CD14-positive monocyte (primary cell): ENCODE measurements around the gene WTAP. TPM values are rescaled to one million over a fixed set of nuclear protein-coding genes. Genes with fewer than 3 reads are reported as not detected.

Experiments
- DNase-seq, 3 donors: peaks; one replicate each; pipeline ENCODE4 v3.0.0-alpha.2; 2011 to 2022
- H2AFZ ChIP-seq: 2 replicates; pipeline ENCODE4 v1.6.0; 2012; ENCODE audit warnings: mild to moderate bottlenecking, low read depth, low read length, inconsistent platforms; ENCODE audit not compliant: insufficient read depth, poor library complexity, severe bottlenecking
- H3K27ac ChIP-seq, 2 donors: 1 replicate in 1 of 2; 2 replicates in 1 of 2; pipeline ENCODE4 v1.5.1; 2012 to 2013; ENCODE audit warnings: low read length in 2 of 2, control low read depth in 1 of 2, inconsistent platforms in 1 of 2, low read depth in 1 of 2, mild to moderate bottlenecking in 1 of 2
- H3K27me3 ChIP-seq, 2 donors: one replicate each; pipeline versions ENCODE4 v1.6.0 to v1.6.1; 2011 to 2013; ENCODE audit warnings: low read length in 2 of 2; ENCODE audit not compliant: control insufficient read depth in 2 of 2, insufficient read depth in 2 of 2
- H3K36me3 ChIP-seq, 2 donors: replicated peaks in 1 of 2; 1 replicate in 1 of 2; 2 replicates in 1 of 2; pipeline versions ENCODE4 v1.5.1 to v1.6.1; 2012 to 2013; ENCODE audit warnings: low read length in 2 of 2, control low read depth in 1 of 2, inconsistent platforms in 1 of 2, mild to moderate bottlenecking in 1 of 2; ENCODE audit not compliant: insufficient read depth in 2 of 2, control insufficient read depth in 1 of 2
- H3K4me1 ChIP-seq, 2 donors: 1 replicate in 1 of 2; 2 replicates in 1 of 2; pipeline versions ENCODE4 v1.5.1 to v1.6.1; 2012 to 2013; ENCODE audit warnings: low read length in 2 of 2, control low read depth in 1 of 2, inconsistent platforms in 1 of 2, mild to moderate bottlenecking in 1 of 2, moderate library complexity in 1 of 2; ENCODE audit not compliant: insufficient read depth in 2 of 2, control insufficient read depth in 1 of 2
- H3K4me2 ChIP-seq: replicated peaks from 2 replicates; pipeline ENCODE3; 2012; ENCODE audit warnings: low read length, moderate library complexity, mild to moderate bottlenecking; ENCODE audit not compliant: poor library complexity, severe bottlenecking; ENCODE audit errors: extremely low read depth
- H3K4me3 ChIP-seq, 3 experiments: fragments of 200-600 bp in 1 of 3; sonication (generic) in 1 of 3; replicated peaks in 1 of 3; 1 replicate in 2 of 3; 2 replicates in 1 of 3; pipeline ENCODE4 v1.5.1; 2011 to 2013; ENCODE audit warnings: low read length in 3 of 3, mild to moderate bottlenecking in 3 of 3, control low read depth in 2 of 3, low read depth in 2 of 3, inconsistent platforms in 1 of 3, moderate library complexity in 1 of 3
- H3K79me2 ChIP-seq: 2 replicates; pipeline ENCODE4 v1.6.0; 2012; ENCODE audit warnings: mild to moderate bottlenecking, control low read depth, inconsistent platforms, low read length, moderate library complexity; ENCODE audit not compliant: insufficient read depth
- H3K9ac ChIP-seq: 2 replicates; pipeline ENCODE4 v1.6.0; 2017; ENCODE audit warnings: low read length, mild to moderate bottlenecking; ENCODE audit not compliant: insufficient read depth, poor library complexity, severe bottlenecking
- H3K9me3 ChIP-seq, 2 donors: replicated peaks in 1 of 2; 1 replicate in 1 of 2; 2 replicates in 1 of 2; pipeline versions ENCODE4 v1.5.1 to v1.6.1; 2012 to 2013; ENCODE audit warnings: low read length in 2 of 2, control low read depth in 1 of 2; ENCODE audit not compliant: control insufficient read depth in 1 of 2, insufficient read depth in 1 of 2
- H4K20me1 ChIP-seq: 2 replicates; pipeline ENCODE4 v1.6.0; 2012; ENCODE audit warnings: mild to moderate bottlenecking, low read length, control low read depth, moderate library complexity; ENCODE audit not compliant: insufficient read depth
- H3K27ac Mint-ChIP-seq, 7 donors: one replicate each; pipeline ENCODE4 v1.8.0; 2020; ENCODE audit warnings: mild to moderate bottlenecking in 7 of 7, mixed read lengths in 7 of 7, moderate library complexity in 6 of 7, inconsistent platforms in 2 of 7
- H3K27me3 Mint-ChIP-seq, 3 donors: one replicate each; pipeline ENCODE4 v1.8.0; 2021 to 2022; ENCODE audit warnings: low read depth in 3 of 3, mild to moderate bottlenecking in 3 of 3, mixed read lengths in 3 of 3, moderate library complexity in 3 of 3, inconsistent platforms in 1 of 3
- H3K36me3 Mint-ChIP-seq, 2 donors: one replicate each; pipeline ENCODE4 v1.8.0; 2020; ENCODE audit warnings: mixed read lengths in 2 of 2, inconsistent platforms in 1 of 2, mild to moderate bottlenecking in 1 of 2
- H3K4me1 Mint-ChIP-seq: one replicate; pipeline ENCODE4 v1.8.0; 2020; ENCODE audit warnings: mild to moderate bottlenecking, mixed read lengths
- H3K4me3 Mint-ChIP-seq, 2 donors: one replicate each; pipeline ENCODE4 v1.8.0; 2020; ENCODE audit warnings: mild to moderate bottlenecking in 2 of 2, mixed read lengths in 2 of 2, moderate library complexity in 1 of 2
- H3K9me3 Mint-ChIP-seq, 7 donors: one replicate each; pipeline ENCODE4 v1.8.0; 2020 to 2022; ENCODE audit warnings: mixed read lengths in 7 of 7, mild to moderate bottlenecking in 6 of 7, moderate library complexity in 6 of 7, inconsistent platforms in 2 of 7
- WGBS: methylation state at CpG from one replicate; pipeline ENCODE4 v1.1.5; 2013; ENCODE audit warnings: missing lambda C conversion rate; ENCODE audit not compliant: insufficient coverage; 5-methylcytosine and 5-hydroxymethylcytosine counted together
- intact Hi-C, 2 donors: fragments of 100-400 bp; cut with micrococcal nuclease; formaldehyde crosslinking; loops; one replicate each; pipeline versions ENCODE4 v1.15.0 to v1.15.1; 2023
- polyA plus RNA-seq, 3 donors: library from polyadenylated mRNA; depleted of rRNA in 1 of 3; unstranded in 2 of 3; stranded (reverse) in 1 of 3; fragments of 300-500 nt in 2 of 3; fragments of >200 nt in 1 of 3; fragmentation: Illumina TruSeq in 2 of 3; gene quantifications; 1 replicate in 2 of 3; 2 replicates in 1 of 3; pipeline ENCODE4 v1.2.3, GENCODE V29; 2012 to 2021
- TF ChIP-seq, protein P1 (sequence below): fragments of 200-600 bp; IDR thresholded peaks from one replicate; pipeline ENCODE4 v1.8.0; 2022; ENCODE audit warnings: antibody characterized with exemption, mild to moderate bottlenecking

The WTAP gene
- polyA plus RNA-seq, 3 donors, result 50.8 to 95.9 (median 94.7) TPM

DNA sequence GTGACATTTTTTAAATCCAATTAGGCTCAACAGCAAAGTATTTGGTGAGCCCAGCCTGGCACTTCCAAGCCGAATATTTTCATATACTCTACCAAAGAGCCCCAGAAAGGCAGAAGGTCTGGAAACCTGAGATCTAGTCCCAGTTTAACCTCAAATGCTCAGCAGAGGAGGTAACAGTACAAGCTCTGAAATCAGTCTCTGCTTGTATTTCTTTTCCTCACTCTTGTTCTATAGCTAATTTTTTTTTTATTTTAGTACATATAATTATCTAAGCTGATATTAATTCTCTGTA, 43.3 kb upstream of the WTAP start:
- H3K36me3 ChIP-seq, result peaks cover 70 to 95% of the 10 kb centered on the region in 2 donors
- H3K4me1 ChIP-seq, result peaks cover 42 to 65% of the 10 kb centered on the region in 2 donors

DNA sequence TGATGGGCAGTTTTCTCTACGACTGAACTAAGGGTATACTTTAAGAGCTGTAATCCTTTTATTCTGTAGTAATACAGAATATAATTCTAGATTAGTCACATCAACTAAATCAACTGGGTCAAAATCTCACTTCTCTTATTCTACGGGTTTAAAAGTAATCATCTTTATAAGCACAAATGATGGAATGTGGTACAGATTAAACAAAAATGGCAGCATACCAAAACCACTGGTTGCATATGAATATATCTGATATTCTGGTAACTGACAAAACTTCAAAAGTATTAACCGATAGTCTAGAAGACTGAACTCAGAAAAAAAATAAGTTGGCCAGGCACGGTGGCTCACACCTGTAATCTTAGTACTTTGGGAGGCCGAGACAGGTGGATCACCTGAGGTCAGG, 41.3 kb upstream of the WTAP start:
- Histone ChIP-seq H3K27ac (no peak overlapping the region), H2AFZ (no peak overlapping the region), H4K20me1 (peaks cover 98% of the 10 kb centered on the region), H3K4me3 (no peak overlapping the region), H3K4me2 (no peak overlapping the region), H3K4me1 (peaks cover 36 to 63% of the 10 kb centered on the region in 2 donors), H3K9me3 (no peaks in the 10 kb centered on the region), H3K36me3 (peaks cover 67 to 94% of the 10 kb centered on the region in 2 donors), H3K9ac (no peak overlapping the region), H3K27me3 (no peaks in the 10 kb centered on the region), H3K79me2 (peaks cover 73% of the 10 kb centered on the region)
- DNase-seq, result peak in 1 of 3 donors; percentile 15
- H3K4me3 Mint-ChIP-seq, result no peak overlapping the region
- H3K9me3 Mint-ChIP-seq, result peaks cover 0 to 5% (median 0%) of the 10 kb centered on the region in 7 donors
- intact Hi-C loops, result no loop called here
- TF ChIP-seq, protein P1, sequence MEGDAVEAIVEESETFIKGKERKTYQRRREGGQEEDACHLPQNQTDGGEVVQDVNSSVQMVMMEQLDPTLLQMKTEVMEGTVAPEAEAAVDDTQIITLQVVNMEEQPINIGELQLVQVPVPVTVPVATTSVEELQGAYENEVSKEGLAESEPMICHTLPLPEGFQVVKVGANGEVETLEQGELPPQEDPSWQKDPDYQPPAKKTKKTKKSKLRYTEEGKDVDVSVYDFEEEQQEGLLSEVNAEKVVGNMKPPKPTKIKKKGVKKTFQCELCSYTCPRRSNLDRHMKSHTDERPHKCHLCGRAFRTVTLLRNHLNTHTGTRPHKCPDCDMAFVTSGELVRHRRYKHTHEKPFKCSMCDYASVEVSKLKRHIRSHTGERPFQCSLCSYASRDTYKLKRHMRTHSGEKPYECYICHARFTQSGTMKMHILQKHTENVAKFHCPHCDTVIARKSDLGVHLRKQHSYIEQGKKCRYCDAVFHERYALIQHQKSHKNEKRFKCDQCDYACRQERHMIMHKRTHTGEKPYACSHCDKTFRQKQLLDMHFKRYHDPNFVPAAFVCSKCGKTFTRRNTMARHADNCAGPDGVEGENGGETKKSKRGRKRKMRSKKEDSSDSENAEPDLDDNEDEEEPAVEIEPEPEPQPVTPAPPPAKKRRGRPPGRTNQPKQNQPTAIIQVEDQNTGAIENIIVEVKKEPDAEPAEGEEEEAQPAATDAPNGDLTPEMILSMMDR, result no peak
- peaks cover 67 to 92% of the 10 kb centered on the region in 2 donors for H3K36me3 Mint-ChIP-seq
- peaks cover 64% of the 10 kb centered on the region for H3K4me1 Mint-ChIP-seq
- H3K27ac Mint-ChIP-seq, result peak overlapping the region in 1 of 7 donors; percentile 26
- peaks cover 0 to 2% (median 0%) of the 10 kb centered on the region in 3 donors for H3K27me3 Mint-ChIP-seq
- 68% methylated on average over 2 of the region's 5 CpGs for WGBS

More for the DNA sequence above, 43.3 kb upstream of the WTAP start:
- Mint-ChIP-seq H3K36me3 (peaks cover 72 to 95% of the 10 kb centered on the region in 2 donors), H3K27me3 (no peaks in the 10 kb centered on the region), H3K4me3 (no peak overlapping the region), H3K4me1 (peaks cover 64% of the 10 kb centered on the region), H3K27ac (peak overlapping the region in 6 of 7 donors; percentile 62 to 88 (median 72)), H3K9me3 (peaks cover 0 to 3% (median 0%) of the 10 kb centered on the region in 7 donors)
- peak overlapping the region in 1 of 2 donors; percentile 64 for H3K27ac ChIP-seq
- H3K4me2 ChIP-seq, result peak overlapping the region; percentile 16
- DNase-seq, result no peak
- WGBS, result 100% methylated on average over 1 of the region's 1 CpG
- H3K4me3 ChIP-seq, result peak overlapping the region in 1 of 3 experiments; percentile 28
- H2AFZ ChIP-seq, result no peak overlapping the region
- intact Hi-C loops, result no loop called here
- no peaks in the 10 kb centered on the region for H3K9me3 ChIP-seq
- TF ChIP-seq, protein P1, result no peak
- H3K9ac ChIP-seq, result no peak overlapping the region
- peaks cover 99% of the 10 kb centered on the region for H4K20me1 ChIP-seq
- H3K27me3 ChIP-seq, result no peaks in the 10 kb centered on the region
- peaks cover 59% of the 10 kb centered on the region for H3K79me2 ChIP-seq
